ENCODE measurements around the gene MESD. TPM values are rescaled to one million over a fixed set of nuclear protein-coding genes. Genes with fewer than 3 reads are reported as not detected.
"Not testable (repeated sequence)": the region's sequence is repeated elsewhere in the genome, so short reads cannot be mapped to it uniquely, and the experiment has no call there.

Gene MESD
- total RNA-seq, 4 donors from 2014 or later: 20.3 to 48.7 (median 27.1) TPM

DNA sequence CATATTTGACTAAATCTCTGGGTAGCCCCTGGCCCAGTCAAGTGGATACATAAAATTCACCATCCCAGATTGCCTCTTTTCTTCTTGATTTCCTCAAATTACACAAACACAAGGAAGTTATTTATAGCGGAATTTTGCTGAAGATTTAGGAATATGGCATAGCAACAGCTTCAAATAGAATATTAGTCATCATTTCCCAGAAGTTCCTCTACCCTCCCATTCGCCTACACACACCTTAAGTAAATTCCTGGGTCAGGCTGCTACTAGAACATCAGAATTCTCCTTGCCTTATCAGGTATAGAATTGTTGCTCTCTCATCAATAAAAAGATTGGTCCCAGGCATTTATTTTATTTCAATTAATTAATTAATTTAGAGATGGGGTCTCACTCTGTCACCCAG is 31.6 kb downstream of the MESD start:
- Histone ChIP-seq H3K27me3 (no peaks in the 10 kb centered on the region), H3K9me3 (no peaks in the 10 kb centered on the region)

GRCh38 chr15:80957556-80957955 is 32.1 kb downstream of the MESD start:
- Histone ChIP-seq H3K4me1 (no peaks in the 10 kb centered on the region), H3K27ac (no peak overlapping the region), H3K4me3 (no peak overlapping the region), H3K27me3 (no peaks in the 10 kb centered on the region), H3K9me3 (no peaks in the 10 kb centered on the region), H3K36me3 (peaks cover 0 to 8% (median 0%) of the 10 kb centered on the region in 3 donors)
- no peak for TF ChIP-seq POLR2A (IDR thresholded peaks at IDR 0.05)
- TF ChIP-seq, protein P1, sequence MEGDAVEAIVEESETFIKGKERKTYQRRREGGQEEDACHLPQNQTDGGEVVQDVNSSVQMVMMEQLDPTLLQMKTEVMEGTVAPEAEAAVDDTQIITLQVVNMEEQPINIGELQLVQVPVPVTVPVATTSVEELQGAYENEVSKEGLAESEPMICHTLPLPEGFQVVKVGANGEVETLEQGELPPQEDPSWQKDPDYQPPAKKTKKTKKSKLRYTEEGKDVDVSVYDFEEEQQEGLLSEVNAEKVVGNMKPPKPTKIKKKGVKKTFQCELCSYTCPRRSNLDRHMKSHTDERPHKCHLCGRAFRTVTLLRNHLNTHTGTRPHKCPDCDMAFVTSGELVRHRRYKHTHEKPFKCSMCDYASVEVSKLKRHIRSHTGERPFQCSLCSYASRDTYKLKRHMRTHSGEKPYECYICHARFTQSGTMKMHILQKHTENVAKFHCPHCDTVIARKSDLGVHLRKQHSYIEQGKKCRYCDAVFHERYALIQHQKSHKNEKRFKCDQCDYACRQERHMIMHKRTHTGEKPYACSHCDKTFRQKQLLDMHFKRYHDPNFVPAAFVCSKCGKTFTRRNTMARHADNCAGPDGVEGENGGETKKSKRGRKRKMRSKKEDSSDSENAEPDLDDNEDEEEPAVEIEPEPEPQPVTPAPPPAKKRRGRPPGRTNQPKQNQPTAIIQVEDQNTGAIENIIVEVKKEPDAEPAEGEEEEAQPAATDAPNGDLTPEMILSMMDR (IDR thresholded peaks at IDR 0.05): no peak
- DNase-seq: no peak

More for the DNA sequence above, 31.6 kb downstream of the MESD start:
- peaks cover 0 to 8% (median 0%) of the 10 kb centered on the region in 3 donors for H3K36me3 ChIP-seq
- no peaks in the 10 kb centered on the region for H3K4me1 ChIP-seq
- no peak overlapping the region for H3K4me3 ChIP-seq
- DNase-seq: no peak
- no peak overlapping the region for H3K27ac ChIP-seq
- TF ChIP-seq, protein P1 (IDR thresholded peaks at IDR 0.05): no peak
- no peak for TF ChIP-seq POLR2A (IDR thresholded peaks at IDR 0.05)

DNA sequence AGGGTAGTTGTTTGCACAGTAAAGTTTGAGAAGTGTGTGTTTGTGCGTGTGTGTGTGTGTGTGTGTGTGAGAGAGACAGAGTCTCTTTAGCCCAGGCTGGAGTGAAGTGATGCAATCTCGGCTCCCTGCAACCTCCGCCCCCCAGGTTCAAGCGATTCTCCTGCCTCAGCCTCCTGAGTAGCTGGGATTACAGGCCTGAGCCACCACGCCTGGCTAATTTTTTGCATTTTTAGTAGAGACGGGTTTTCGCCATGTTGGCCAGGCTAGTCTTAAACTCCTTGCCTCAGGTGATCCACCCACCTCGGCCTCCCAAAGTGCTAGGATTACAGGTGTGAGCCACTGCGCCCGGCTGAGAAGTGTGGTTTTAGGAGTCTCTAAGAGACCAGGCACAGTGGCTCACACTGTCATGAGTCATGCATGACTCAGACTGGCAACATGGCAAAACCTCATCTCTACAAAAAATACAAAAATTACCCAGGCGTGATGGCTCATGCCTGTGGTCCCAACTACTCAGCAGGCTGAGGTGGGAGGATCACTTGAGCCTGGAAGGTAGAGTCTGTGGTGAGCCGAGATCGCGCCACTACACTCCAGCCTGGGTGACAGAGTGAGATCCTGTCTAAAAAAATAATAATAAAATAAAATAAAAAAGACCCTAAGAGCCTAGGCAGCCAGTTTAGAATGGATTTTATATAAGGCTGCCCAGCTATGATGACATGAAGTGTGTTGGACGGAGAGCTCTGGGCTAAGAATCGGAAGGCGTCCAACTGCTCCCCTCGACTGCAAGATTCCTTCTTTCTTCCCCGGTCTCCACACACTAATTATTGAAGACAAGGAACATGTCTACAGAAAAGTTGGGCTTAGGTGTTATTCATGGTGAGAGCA is 33.8 kb downstream of the MESD start:
- not testable (repeated sequence) for H3K4me3 ChIP-seq, H3K9me3 ChIP-seq, H3K36me3 ChIP-seq, DNase-seq, H3K4me1 ChIP-seq, H3K27ac ChIP-seq, H3K27me3 ChIP-seq

DNA sequence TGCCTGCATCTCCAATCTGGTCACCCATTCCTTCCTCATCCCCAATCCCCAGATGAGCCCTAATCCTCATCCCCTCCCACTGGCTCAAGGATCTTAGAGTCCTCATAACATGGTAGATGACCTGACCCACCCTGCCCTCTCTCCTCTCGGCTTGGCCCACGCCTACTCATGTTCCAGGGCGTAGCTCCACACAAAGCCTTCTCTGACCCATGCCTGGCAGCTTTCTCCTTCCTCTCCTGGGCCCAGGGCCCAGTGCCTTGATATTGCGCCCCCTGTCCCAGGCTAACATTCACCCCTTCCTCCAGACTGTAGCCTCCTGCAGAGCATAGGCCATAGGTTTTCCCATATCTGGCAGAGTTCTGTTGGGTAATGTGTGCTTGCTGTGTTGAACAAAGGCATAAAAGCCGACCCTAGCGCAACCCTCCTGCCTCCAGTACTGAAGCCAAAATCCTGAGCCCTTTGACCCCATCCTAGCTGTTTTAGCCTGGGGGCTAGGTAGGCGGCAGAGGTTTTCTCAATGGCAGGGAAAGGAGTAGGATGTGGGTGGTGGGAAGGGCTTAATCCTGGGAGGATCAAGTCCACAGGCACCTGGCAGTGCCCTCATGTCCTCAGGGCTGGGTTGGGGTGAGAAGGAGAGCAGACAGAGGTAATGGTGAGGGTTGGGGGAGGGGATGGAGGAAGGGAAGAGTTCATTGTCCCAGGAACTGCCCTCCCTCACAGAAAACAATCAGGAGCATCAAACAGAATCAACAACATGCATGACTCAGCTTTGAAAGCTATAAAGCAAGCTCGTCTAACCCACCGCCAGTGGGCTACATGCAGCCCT is 35.5 kb downstream of the MESD start:
- DNase-seq: no peak
- peaks cover 0 to 25% (median 0%) of the 10 kb centered on the region in 3 donors for H3K36me3 ChIP-seq
- no peak overlapping the region for H3K4me3 ChIP-seq
- no peak overlapping the region for H3K27ac ChIP-seq
- H3K27me3 ChIP-seq: no peaks in the 10 kb centered on the region
- no peaks in the 10 kb centered on the region for H3K9me3 ChIP-seq
- H3K4me1 ChIP-seq: no peaks in the 10 kb centered on the region
- TF ChIP-seq, protein P1 (IDR thresholded peaks at IDR 0.05): no peak
- TF ChIP-seq POLR2A (IDR thresholded peaks at IDR 0.05): no peak

- Histone ChIP-seq H3K27ac (no peak overlapping the region), H3K4me1 (no peaks in the 10 kb centered on the region), H3K36me3 (peaks cover 0 to 25% (median 0%) of the 10 kb centered on the region in 3 donors), H3K4me3 (no peak overlapping the region), H3K27me3 (no peaks in the 10 kb centered on the region), H3K9me3 (no peaks in the 10 kb centered on the region)
- TF ChIP-seq POLR2A (IDR thresholded peaks at IDR 0.05): no peak
- TF ChIP-seq, protein P1 (IDR thresholded peaks at IDR 0.05): no peak
- no peak for DNase-seq
These were observed 36.3 kb downstream of the MESD start for GRCh38 chr15:80953001-80953952.

All from Peyer's patch (tissue), 4 donors.